GM19438 (cell line): Measurements from ENCODE around the gene MCUB.
"Not testable (repeated sequence)": the region's sequence is repeated elsewhere in the genome, so short reads cannot be mapped to it uniquely, and the experiment has no call there.

Experiments used
- ATAC-seq: cut with Tn5 transposase; IDR thresholded peaks from one replicate; pipeline ENCODE4 v1.9.1; 2021; ENCODE audit warnings: low read depth; ENCODE audit not compliant: unreplicated experiment

The MCUB gene

GRCh38 chr4:109578846-109579245, 18.8 kb downstream of the MCUB start:
- no peak for ATAC-seq

GRCh38 chr4:109579997-109580396, 20.0 kb downstream of the MCUB start:
- ATAC-seq, result not testable (repeated sequence)

- peak; percentile 85 for ATAC-seq
These were observed 28.1 kb downstream of the MCUB start for GRCh38 chr4:109588176-109588575.

GRCh38 chr4:109589119-109589518, 29.1 kb downstream of the MCUB start:
- ATAC-seq, result no peak

- ATAC-seq, result no peak
These were observed 29.6 kb downstream of the MCUB start for GRCh38 chr4:109589605-109590004.

GRCh38 chr4:109590905-109591304, 30.9 kb downstream of the MCUB start:
- no peak for ATAC-seq

- ATAC-seq, result no peak
These were observed 32.3 kb downstream of the MCUB start for GRCh38 chr4:109592367-109592766.

- ATAC-seq, result not testable (repeated sequence)
These were observed 35.1 kb downstream of the MCUB start for GRCh38 chr4:109595123-109595522.

GRCh38 chr4:109596420-109597085, 36.5 kb downstream of the MCUB start:
- not testable (repeated sequence) for ATAC-seq

- no peak for ATAC-seq
These were observed 39.1 kb downstream of the MCUB start for GRCh38 chr4:109599046-109599652.

GRCh38 chr4:109600431-109600830, 40.4 kb downstream of the MCUB start:
- ATAC-seq, result no peak

GRCh38 chr4:109601336-109601735, 41.3 kb downstream of the MCUB start:
- no peak for ATAC-seq

GRCh38 chr4:109607976-109608375, 47.9 kb downstream of the MCUB start:
- no peak for ATAC-seq

- no peak for ATAC-seq
These were observed 48.8 kb downstream of the MCUB start for GRCh38 chr4:109608879-109609278.

- ATAC-seq, result no peak
These were observed 49.4 kb downstream of the MCUB start for GRCh38 chr4:109609431-109609830.

GRCh38 chr4:109610489-109610888, 50.4 kb downstream of the MCUB start:
- ATAC-seq, result no peak

GRCh38 chr4:109611045-109611646, 51.1 kb downstream of the MCUB start:
- ATAC-seq, result no peak

GRCh38 chr4:109614015-109614414, 54.0 kb downstream of the MCUB start:
- ATAC-seq, result no peak

GRCh38 chr4:109614466-109614865, 54.4 kb downstream of the MCUB start:
- ATAC-seq, result no peak

GRCh38 chr4:109615742-109616141, 55.7 kb downstream of the MCUB start:
- ATAC-seq, result no peak

GRCh38 chr4:109616243-109616642, 56.2 kb downstream of the MCUB start:
- ATAC-seq, result no peak

GRCh38 chr4:109622626-109623025, 62.6 kb downstream of the MCUB start:
- no peak for ATAC-seq
